ENCODE measurements around the gene KSR2. TPM values are rescaled to one million over a fixed set of nuclear protein-coding genes. Genes with fewer than 3 reads are reported as not detected.

Gene KSR2
- total RNA-seq, 1 donor from 2014 or later, result 0.25 TPM

GRCh38 chr12:117998719-117999118 is 29.9 kb upstream of the KSR2 start:
- DNase-seq (ENCODE audit: extremely low spot score in 2 of 2), result no peak
- Histone ChIP-seq H3K36me3 (no peaks in the 10 kb centered on the region), H3K27me3 (no peaks in the 10 kb centered on the region), H3K27ac (no peak overlapping the region), H3K4me1 (no peaks in the 10 kb centered on the region), H3K9me3 (no peaks in the 10 kb centered on the region), H3K4me3 (no peak overlapping the region)
- TF ChIP-seq POLR2A (IDR thresholded peaks at IDR 0.05) (no peak), POLR2AphosphoS5 (IDR thresholded peaks at IDR 0.05; ENCODE audit: insufficient read depth in 1 of 2, low read depth in 1 of 2) (no peak)
- TF ChIP-seq, protein P1, sequence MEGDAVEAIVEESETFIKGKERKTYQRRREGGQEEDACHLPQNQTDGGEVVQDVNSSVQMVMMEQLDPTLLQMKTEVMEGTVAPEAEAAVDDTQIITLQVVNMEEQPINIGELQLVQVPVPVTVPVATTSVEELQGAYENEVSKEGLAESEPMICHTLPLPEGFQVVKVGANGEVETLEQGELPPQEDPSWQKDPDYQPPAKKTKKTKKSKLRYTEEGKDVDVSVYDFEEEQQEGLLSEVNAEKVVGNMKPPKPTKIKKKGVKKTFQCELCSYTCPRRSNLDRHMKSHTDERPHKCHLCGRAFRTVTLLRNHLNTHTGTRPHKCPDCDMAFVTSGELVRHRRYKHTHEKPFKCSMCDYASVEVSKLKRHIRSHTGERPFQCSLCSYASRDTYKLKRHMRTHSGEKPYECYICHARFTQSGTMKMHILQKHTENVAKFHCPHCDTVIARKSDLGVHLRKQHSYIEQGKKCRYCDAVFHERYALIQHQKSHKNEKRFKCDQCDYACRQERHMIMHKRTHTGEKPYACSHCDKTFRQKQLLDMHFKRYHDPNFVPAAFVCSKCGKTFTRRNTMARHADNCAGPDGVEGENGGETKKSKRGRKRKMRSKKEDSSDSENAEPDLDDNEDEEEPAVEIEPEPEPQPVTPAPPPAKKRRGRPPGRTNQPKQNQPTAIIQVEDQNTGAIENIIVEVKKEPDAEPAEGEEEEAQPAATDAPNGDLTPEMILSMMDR (IDR thresholded peaks at IDR 0.05), result no peak
- intact Hi-C loops (cut with DNase I), result no loop called here

- Histone ChIP-seq H3K27ac (no peak overlapping the region), H3K27me3 (no peaks in the 10 kb centered on the region), H3K4me1 (no peaks in the 10 kb centered on the region), H3K4me3 (no peak overlapping the region), H3K36me3 (no peaks in the 10 kb centered on the region), H3K9me3 (no peaks in the 10 kb centered on the region)
- no peak for DNase-seq (ENCODE audit: extremely low spot score in 2 of 2)
- intact Hi-C loops (cut with DNase I), result no loop called here
- no peak for TF ChIP-seq POLR2A (IDR thresholded peaks at IDR 0.05)
- TF ChIP-seq POLR2AphosphoS5 (IDR thresholded peaks at IDR 0.05; ENCODE audit: insufficient read depth in 1 of 2, low read depth in 1 of 2), result no peak
- TF ChIP-seq, protein P1 (IDR thresholded peaks at IDR 0.05), result no peak
Observed at GRCh38 chr12:117994551-117995438, 26.0 kb upstream of the KSR2 start.

DNA sequence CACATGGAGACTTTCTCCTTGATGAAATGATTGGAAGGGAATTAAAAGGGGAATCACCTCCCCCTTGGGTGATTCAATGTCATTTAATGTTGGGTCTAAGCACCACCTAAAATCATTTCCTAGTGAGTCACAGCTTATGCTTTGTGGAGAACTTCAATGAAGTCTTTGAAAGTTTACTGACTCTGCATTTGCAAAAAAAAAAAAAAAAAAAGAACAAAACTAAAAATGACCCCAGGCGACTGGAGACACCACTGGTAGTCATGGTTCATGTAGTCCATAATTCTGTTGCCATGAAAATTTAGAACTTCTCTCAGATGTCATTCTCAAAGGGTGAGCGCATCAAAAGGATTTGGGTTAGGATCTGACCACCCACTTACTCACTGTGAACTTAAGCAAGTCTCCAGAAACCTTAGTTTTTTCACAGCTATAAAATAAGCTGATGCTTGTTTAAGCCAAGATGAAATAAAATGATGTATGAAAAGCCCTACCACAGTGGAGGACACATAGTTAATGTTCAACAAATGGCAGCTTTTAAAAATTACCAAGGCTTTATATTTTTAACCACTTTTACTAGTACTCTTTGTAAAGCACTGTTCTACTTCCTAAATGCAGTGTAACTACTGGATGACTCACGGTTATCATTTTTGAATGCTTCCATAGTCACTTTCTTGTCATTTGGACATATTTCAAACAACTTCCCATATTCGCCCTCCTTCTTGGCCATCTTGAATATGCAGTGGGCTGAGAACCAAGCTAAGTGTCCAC is 18.1 kb upstream of the KSR2 start:
- intact Hi-C loops (cut with DNase I), result no loop called here
- H3K4me3 ChIP-seq, result no peak overlapping the region
- no peaks in the 10 kb centered on the region for H3K36me3 ChIP-seq
- no peak for DNase-seq (ENCODE audit: extremely low spot score in 2 of 2)
- no peak overlapping the region for H3K27ac ChIP-seq
- no peaks in the 10 kb centered on the region for H3K27me3 ChIP-seq
- TF ChIP-seq POLR2AphosphoS5 (IDR thresholded peaks at IDR 0.05; ENCODE audit: insufficient read depth in 1 of 2, low read depth in 1 of 2) (no peak), POLR2A (IDR thresholded peaks at IDR 0.05) (no peak)
- TF ChIP-seq, protein P1 (IDR thresholded peaks at IDR 0.05), result no peak
- H3K4me1 ChIP-seq, result no peaks in the 10 kb centered on the region
- H3K9me3 ChIP-seq, result no peaks in the 10 kb centered on the region

GRCh38 chr12:117985182-117985581 is 16.4 kb upstream of the KSR2 start:
- Histone ChIP-seq H3K27ac (no peak overlapping the region), H3K36me3 (no peaks in the 10 kb centered on the region), H3K27me3 (no peaks in the 10 kb centered on the region), H3K9me3 (no peaks in the 10 kb centered on the region), H3K4me3 (no peak overlapping the region), H3K4me1 (no peaks in the 10 kb centered on the region)
- DNase-seq (ENCODE audit: extremely low spot score in 2 of 2), result no peak
- intact Hi-C loops (cut with DNase I), result no loop called here
- TF ChIP-seq POLR2A (IDR thresholded peaks at IDR 0.05), result no peak
- TF ChIP-seq, protein P1 (IDR thresholded peaks at IDR 0.05), result no peak
- no peak for TF ChIP-seq POLR2AphosphoS5 (IDR thresholded peaks at IDR 0.05; ENCODE audit: insufficient read depth in 1 of 2, low read depth in 1 of 2)
